GM12873 (cell line): ENCODE measurements around the gene NGLY1.

Source experiments
- TF ChIP-seq, protein P1 (sequence below): IDR thresholded peaks from 2 replicates; pipeline ENCODE4 v1.5.1; 2012; ENCODE audit warnings: low read depth, mild to moderate bottlenecking, moderate library complexity, low read length, control low read depth; ENCODE audit not compliant: insufficient read depth; ENCODE audit errors: missing control alignments

NGLY1 gene

DNA sequence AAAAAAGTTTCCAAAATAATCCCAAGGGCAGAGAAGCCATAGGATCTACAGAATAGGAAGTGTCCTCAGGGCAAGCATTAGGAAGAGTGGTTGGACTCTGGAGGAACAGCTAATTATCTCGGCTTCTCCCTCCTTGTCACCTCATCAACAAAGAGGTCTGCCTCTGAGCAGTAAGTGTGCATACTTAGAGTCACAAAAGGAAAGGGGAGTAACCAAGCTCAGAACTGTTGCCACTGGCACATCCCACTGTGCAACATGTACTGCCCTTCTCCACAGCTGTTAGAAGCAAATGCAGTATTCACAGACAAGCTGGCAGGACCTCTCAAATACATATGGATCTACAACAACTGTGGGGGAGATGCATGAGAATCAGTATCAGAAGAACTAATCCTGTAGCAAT is 31.5 kb downstream of the NGLY1 start:
- TF ChIP-seq, protein P1, sequence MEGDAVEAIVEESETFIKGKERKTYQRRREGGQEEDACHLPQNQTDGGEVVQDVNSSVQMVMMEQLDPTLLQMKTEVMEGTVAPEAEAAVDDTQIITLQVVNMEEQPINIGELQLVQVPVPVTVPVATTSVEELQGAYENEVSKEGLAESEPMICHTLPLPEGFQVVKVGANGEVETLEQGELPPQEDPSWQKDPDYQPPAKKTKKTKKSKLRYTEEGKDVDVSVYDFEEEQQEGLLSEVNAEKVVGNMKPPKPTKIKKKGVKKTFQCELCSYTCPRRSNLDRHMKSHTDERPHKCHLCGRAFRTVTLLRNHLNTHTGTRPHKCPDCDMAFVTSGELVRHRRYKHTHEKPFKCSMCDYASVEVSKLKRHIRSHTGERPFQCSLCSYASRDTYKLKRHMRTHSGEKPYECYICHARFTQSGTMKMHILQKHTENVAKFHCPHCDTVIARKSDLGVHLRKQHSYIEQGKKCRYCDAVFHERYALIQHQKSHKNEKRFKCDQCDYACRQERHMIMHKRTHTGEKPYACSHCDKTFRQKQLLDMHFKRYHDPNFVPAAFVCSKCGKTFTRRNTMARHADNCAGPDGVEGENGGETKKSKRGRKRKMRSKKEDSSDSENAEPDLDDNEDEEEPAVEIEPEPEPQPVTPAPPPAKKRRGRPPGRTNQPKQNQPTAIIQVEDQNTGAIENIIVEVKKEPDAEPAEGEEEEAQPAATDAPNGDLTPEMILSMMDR, result no peak

DNA sequence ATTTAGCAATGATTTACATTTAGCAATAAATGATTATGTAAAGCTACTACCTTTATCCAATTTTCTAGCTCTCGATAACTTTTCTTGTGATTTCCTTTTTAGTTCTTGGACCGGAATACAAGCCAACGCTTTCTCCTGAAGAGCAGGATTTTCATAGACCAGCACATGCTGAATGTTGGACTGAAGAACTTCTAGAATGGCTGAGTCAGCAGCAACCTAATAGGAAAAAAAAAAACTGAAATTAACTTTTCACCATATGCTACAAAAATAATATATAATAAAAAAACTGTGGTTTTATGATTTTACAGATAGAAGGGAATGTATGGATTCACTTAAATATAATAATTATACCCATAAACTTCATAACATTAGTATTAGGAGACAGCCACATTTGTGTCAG is 32.2 kb downstream of the NGLY1 start:
- TF ChIP-seq, protein P1, result no peak

DNA sequence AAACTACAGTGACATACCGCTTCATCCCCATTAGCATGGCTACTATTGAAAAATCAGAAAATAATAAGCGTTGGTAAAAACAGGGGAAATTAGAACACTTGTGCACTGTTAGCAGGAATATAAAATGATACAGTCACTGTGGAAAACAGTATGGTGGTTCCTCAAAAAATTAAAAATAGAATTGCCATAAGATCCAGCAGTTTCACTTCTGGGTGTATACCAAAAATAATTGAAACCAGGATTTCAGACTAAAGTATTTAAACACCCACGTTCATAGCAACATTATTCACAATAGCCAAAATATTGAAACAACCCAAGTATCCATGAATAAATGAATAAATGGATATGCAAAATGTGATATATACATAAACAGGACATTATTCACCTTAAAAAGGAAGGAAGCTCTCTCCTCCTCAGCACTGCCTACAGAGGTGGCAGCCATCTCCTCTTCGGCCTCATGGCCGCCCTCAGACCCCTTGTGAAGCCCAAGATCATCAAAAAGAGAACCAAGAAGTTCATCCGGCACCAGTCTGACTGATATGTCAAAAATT is 34.1 kb downstream of the NGLY1 start:
- TF ChIP-seq, protein P1, result no peak

DNA sequence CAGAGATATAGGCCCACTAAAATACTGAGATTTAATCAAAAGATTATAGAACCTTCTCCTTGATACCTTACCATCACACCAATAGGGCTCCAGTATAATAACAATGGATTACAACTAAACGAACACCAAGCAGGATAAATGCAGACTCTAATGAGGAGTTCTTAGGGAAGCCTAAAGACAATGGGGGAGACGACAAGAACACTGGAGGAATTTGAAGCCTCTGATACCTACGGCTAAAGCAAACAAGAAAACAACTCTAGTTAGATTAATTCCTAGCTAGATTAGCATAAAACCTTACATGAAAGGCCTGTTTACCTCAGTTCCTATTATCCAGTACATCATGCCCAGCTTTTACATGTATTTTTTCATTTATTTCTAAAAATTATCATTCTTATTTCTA is 35.1 kb downstream of the NGLY1 start:
- TF ChIP-seq, protein P1, result no peak

DNA sequence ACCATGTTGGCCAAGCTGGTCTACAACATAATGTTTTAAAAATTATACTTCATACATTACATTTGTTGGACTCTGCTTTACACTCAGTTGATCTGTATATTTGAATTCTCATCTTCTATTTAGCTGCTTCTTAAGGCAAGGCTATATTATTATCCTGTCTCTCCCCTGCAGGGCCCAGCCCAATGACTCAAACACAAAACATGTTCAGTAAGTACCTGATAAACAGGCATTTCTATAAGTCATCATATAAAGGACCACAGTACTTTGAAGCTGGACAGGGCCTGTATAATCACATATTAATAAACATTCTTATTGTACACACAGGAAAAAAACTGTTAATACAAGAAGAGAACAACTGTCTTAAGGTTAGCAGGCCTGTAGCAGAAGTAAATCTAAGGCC is 36.2 kb downstream of the NGLY1 start:
- TF ChIP-seq, protein P1, result no peak

DNA sequence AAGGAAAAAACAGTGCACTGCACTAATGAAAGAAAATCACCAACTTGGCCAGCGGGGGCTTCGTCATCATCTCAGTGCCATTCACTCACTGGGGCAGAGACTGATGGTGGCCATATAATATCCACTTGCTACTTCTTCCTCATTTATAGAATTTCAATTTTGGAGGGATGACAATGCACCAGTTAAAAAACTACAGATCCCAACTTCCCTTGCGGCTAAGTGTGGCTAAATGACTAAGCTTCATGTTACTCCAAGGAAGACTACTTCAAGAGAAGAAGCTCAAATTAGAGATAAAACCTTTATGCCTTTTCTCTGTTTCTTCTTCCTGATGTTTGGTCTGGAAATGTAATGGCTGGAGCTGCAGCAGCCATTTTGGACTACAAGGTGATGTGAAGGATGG is 38.8 kb downstream of the NGLY1 start:
- TF ChIP-seq, protein P1, result no peak

DNA sequence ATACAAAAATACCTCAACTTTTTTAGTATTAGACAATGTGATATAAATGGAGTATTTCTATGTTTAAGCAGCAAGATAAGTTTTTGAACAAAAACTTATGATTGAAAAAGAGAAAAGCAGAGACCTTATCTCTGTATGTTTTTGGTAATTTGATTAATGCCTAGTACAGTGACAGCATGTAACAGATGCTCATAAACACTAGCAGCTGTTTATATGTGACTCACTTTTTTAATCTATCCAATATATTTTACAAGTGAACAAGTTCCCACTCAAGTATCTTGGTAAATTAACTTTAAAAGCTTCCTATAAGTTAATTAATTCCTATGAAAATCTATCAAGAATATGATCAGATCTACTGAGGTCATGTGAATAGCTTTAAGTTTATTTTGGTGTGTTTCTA is 55.1 kb downstream of the NGLY1 start:
- TF ChIP-seq, protein P1, result no peak

DNA sequence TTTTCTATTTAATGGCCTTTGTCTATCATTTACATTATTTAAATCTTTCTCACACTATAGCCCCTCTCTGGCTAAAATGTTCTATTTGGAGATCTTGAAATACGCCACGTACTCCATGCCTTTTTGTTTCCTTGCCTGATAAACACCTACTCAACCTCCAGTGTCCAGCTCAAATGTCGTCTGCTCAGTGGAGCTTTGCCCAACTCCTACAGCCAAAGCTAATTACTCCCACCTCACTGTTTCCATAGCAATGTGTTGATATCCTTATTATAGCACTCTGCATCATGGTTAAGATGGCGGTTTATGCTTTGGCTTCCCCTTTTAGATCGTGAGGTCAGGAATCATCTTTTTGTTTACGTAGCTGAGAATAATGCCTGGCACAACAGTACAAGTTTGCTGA is 55.9 kb downstream of the NGLY1 start:
- TF ChIP-seq, protein P1, result no peak
